ENCODE measurements around the gene DNMT3A.

Gene DNMT3A

GRCh38 chr2:25266399-25266798, 75.3 kb downstream of the DNMT3A start:
- DNase-seq (ENCODE audit: extremely low read depth, low read depth), result no peak
- H3K4me3 ChIP-seq (replicated peaks; ENCODE audit: low read depth, low read length), result no peak overlapping the region
- no peak for TF ChIP-seq CTCF (IDR thresholded peaks at IDR 0.05; ENCODE audit: low read depth, low read length, missing control alignments)

GRCh38 chr2:25265802-25266201, 75.9 kb downstream of the DNMT3A start:
- DNase-seq (ENCODE audit: extremely low read depth, low read depth), result no peak
- TF ChIP-seq CTCF (IDR thresholded peaks at IDR 0.05; ENCODE audit: low read depth, low read length, missing control alignments), result no peak
- H3K4me3 ChIP-seq (replicated peaks; ENCODE audit: low read depth, low read length), result no peak overlapping the region

- no peak for TF ChIP-seq CTCF (IDR thresholded peaks at IDR 0.05; ENCODE audit: low read depth, low read length, missing control alignments)
These were observed 76.7 kb downstream of the DNMT3A start for GRCh38 chr2:25265001-25265400.

GRCh38 chr2:25262288-25262687, 79.4 kb downstream of the DNMT3A start:
- no peak overlapping the region for H3K4me3 ChIP-seq (replicated peaks; ENCODE audit: low read depth, low read length)
- DNase-seq (ENCODE audit: extremely low read depth, low read depth), result no peak
- no peak for TF ChIP-seq CTCF (IDR thresholded peaks at IDR 0.05; ENCODE audit: low read depth, low read length, missing control alignments)

More at GRCh38 chr2:25265001-25265400, 76.7 kb downstream of the DNMT3A start:
- H3K4me3 ChIP-seq (replicated peaks; ENCODE audit: low read depth, low read length), result no peak overlapping the region
- no peak for DNase-seq (ENCODE audit: extremely low read depth, low read depth)

GRCh38 chr2:25259737-25260124, 82.0 kb downstream of the DNMT3A start:
- no peak for DNase-seq (ENCODE audit: extremely low read depth, low read depth)
- no peak overlapping the region for H3K4me3 ChIP-seq (replicated peaks; ENCODE audit: low read depth, low read length)
- TF ChIP-seq CTCF (IDR thresholded peaks at IDR 0.05; ENCODE audit: low read depth, low read length, missing control alignments), result no peak

GRCh38 chr2:25258847-25259736, 82.6 kb downstream of the DNMT3A start:
- TF ChIP-seq CTCF (IDR thresholded peaks at IDR 0.05; ENCODE audit: low read depth, low read length, missing control alignments), result no peak
- no peak for DNase-seq (ENCODE audit: extremely low read depth, low read depth)
- no peak overlapping the region for H3K4me3 ChIP-seq (replicated peaks; ENCODE audit: low read depth, low read length)

All from HFF-Myc (cell line).